Measurements from ENCODE around the gene RALGPS1.

RALGPS1 gene

GRCh38 chr9:126992427-126992826 lies 77.8 kb downstream of the RALGPS1 start:
- Histone ChIP-seq H3K9me3 (ENCODE audit: control insufficient read depth, insufficient read depth, low read depth, low read length) (no peaks in the 10 kb centered on the region), H3K4me3 (ENCODE audit: low read depth, low read length) (no peak overlapping the region), H3K4me1 (ENCODE audit: control insufficient read depth, insufficient read depth, low read length) (no peaks in the 10 kb centered on the region), H3K27ac (ENCODE audit: extremely low read depth, low read depth, low read length) (no peak overlapping the region), H3K36me3 (ENCODE audit: control insufficient read depth in 2 of 2, insufficient read depth in 1 of 2, low read length in 2 of 2) (no peaks in the 10 kb centered on the region)
- ChIA-PET POLR2A (no interaction called here), CTCF (no interaction called here)
- no peak for TF ChIP-seq ZNF548 (tag by site-specific recombination; IDR thresholded peaks at IDR 0.05)
- TF ChIP-seq TSHZ1 (tag by site-specific recombination; IDR thresholded peaks at IDR 0.05; ENCODE audit: borderline replicate concordance), result no peak
- no peak for TF ChIP-seq ZNF529 (tag by site-specific recombination; IDR thresholded peaks at IDR 0.05; ENCODE audit: insufficient replicate concordance)
- TF ChIP-seq RBAK (tag by site-specific recombination; IDR thresholded peaks at IDR 0.05), result no peak
- no peak for TF ChIP-seq ZBTB48 (tag by site-specific recombination; IDR thresholded peaks at IDR 0.05)
- no peak for TF ChIP-seq KLF7 (tag by site-specific recombination; IDR thresholded peaks at IDR 0.05; ENCODE audit: borderline replicate concordance)
- TF ChIP-seq ZNF544 (tag by site-specific recombination; IDR thresholded peaks at IDR 0.05), result no peak

GRCh38 chr9:126999315-127000068 lies 84.9 kb downstream of the RALGPS1 start:
- CTCF ChIA-PET, result interaction anchor here (0.7 to 1.2 kb wide), 3 partner anchors 8 to 69 kb away, joined by 3 to 5 read pairs (median 3); no protein-coding TSS in a partner anchor
- H3K36me3 ChIP-seq (ENCODE audit: control insufficient read depth in 2 of 2, insufficient read depth in 1 of 2, low read length in 2 of 2), result no peaks in the 10 kb centered on the region
- H3K4me3 ChIP-seq (ENCODE audit: low read depth, low read length), result no peak overlapping the region
- POLR2A ChIA-PET, result no interaction called here
- no peaks in the 10 kb centered on the region for H3K9me3 ChIP-seq (ENCODE audit: control insufficient read depth, insufficient read depth, low read depth, low read length)
- H3K4me1 ChIP-seq (ENCODE audit: control insufficient read depth, insufficient read depth, low read length), result no peaks in the 10 kb centered on the region
- no peak overlapping the region for H3K27ac ChIP-seq (ENCODE audit: extremely low read depth, low read depth, low read length)
- TF ChIP-seq ATF2 (tag by site-specific recombination; IDR thresholded peaks at IDR 0.05; ENCODE audit: low read depth), result no peak
- TF ChIP-seq ZNF214 (tag by site-specific recombination; IDR thresholded peaks at IDR 0.05; ENCODE audit: borderline replicate concordance), result no peak
- no peak for TF ChIP-seq TCF7L2 (IDR thresholded peaks at IDR 0.05; ENCODE audit: borderline replicate concordance, low read depth, low read length)
- TF ChIP-seq KLF9 (tag by site-specific recombination; IDR thresholded peaks at IDR 0.05; ENCODE audit: low read depth), result no peak
- no peak for TF ChIP-seq CTCF (tag by site-specific recombination; IDR thresholded peaks at IDR 0.05)
- TF ChIP-seq ZBTB17 (tag by site-specific recombination; IDR thresholded peaks at IDR 0.05), result no peak
- no peak for TF ChIP-seq ZNF670 (tag by site-specific recombination; IDR thresholded peaks at IDR 0.05; ENCODE audit: low read depth)
- TF ChIP-seq ZBTB21 (tag by site-specific recombination; IDR thresholded peaks at IDR 0.05), result no peak
- no peak for TF ChIP-seq PRDM1 (tag by site-specific recombination; IDR thresholded peaks at IDR 0.05)
- no peak for TF ChIP-seq ZNF513 (tag by site-specific recombination; IDR thresholded peaks at IDR 0.05)
- TF ChIP-seq IKZF3 (tag by site-specific recombination; IDR thresholded peaks at IDR 0.05), result no peak
- TF ChIP-seq ZNF280C (tag by site-specific recombination; IDR thresholded peaks at IDR 0.05), result no peak
- TF ChIP-seq ZNF18 (tag by site-specific recombination; IDR thresholded peaks at IDR 0.05), result no peak
